Rectal smooth muscle tissue (tissue), 1 donor: ENCODE results near the gene GPR161.
"Not testable (repeated sequence)": the region's sequence is repeated elsewhere in the genome, so short reads cannot be mapped to it uniquely, and the experiment has no call there.

Experiments used
- H3K27ac ChIP-seq: one replicate; pipeline ENCODE4 v1.7.0; 2013; ENCODE audit warnings: low read depth, low read length, inconsistent platforms
- H3K27me3 ChIP-seq: one replicate; pipeline ENCODE4 v1.7.0; 2013; ENCODE audit warnings: low read length; ENCODE audit not compliant: control insufficient read depth, insufficient read depth
- H3K36me3 ChIP-seq: one replicate; pipeline ENCODE4 v1.7.0; 2013; ENCODE audit warnings: low read length; ENCODE audit not compliant: control insufficient read depth, insufficient read depth
- H3K4me1 ChIP-seq: one replicate; pipeline ENCODE4 v1.7.0; 2013; ENCODE audit warnings: low read length; ENCODE audit not compliant: control insufficient read depth, insufficient read depth
- H3K4me3 ChIP-seq: one replicate; pipeline ENCODE4 v1.7.0; 2013; ENCODE audit warnings: low read length
- H3K9ac ChIP-seq: one replicate; pipeline ENCODE4 v1.7.0; 2013; ENCODE audit warnings: low read length

GPR161 gene

DNA sequence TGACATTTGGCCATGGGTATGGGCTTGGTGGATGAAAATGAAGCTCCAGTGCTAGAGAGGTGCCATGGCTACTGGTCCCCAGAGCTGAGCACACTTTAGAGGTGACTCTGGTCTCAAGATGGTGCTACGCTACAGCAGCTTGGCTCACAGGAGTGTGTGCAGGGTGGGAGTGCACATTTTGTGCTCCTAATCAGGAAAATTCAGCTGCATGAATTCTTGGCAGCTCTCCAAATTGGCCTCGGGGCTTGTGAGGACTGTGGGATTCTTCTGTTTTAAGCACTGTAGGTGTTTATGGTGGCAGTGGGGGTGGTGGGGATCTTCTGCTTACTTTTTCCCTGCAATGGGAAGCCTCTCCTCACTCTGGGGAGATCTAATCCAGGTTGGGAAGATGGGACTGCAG, 24.7 kb upstream of the GPR161 start:
- Histone ChIP-seq H3K36me3 (no peaks in the 10 kb centered on the region), H3K27ac (no peak overlapping the region), H3K27me3 (no peaks in the 10 kb centered on the region), H3K4me3 (no peak overlapping the region), H3K4me1 (no peaks in the 10 kb centered on the region), H3K9ac (no peak overlapping the region)

GRCh38 chr1:168159979-168160378, 23.2 kb upstream of the GPR161 start:
- no peaks in the 10 kb centered on the region for H3K4me1 ChIP-seq
- no peak overlapping the region for H3K27ac ChIP-seq
- H3K4me3 ChIP-seq = no peak overlapping the region
- no peaks in the 10 kb centered on the region for H3K27me3 ChIP-seq
- H3K36me3 ChIP-seq = no peaks in the 10 kb centered on the region
- H3K9ac ChIP-seq = no peak overlapping the region

DNA sequence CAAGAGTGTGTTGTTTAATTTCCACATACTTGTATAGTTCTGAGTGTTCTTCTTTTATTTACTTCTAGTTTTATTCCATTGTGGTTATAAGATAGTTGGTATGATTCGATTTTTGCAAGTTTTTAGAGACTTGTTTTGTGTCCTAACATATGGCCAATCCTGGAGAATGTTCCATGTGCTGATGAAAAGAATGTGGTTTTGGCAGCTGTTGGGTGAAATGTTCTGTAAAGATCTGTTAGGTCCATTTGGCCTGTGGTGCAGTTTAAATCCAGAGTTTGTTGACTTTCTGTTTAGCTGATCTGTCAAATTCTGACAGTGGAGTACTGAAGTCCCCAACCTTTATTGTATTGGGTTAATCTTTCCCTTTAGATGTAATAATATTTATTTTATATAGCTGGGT, 22.5 kb upstream of the GPR161 start:
- H3K4me1 ChIP-seq = no peaks in the 10 kb centered on the region
- no peak overlapping the region for H3K4me3 ChIP-seq
- no peaks in the 10 kb centered on the region for H3K27me3 ChIP-seq
- H3K36me3 ChIP-seq = no peaks in the 10 kb centered on the region
- no peak overlapping the region for H3K27ac ChIP-seq
- H3K9ac ChIP-seq = no peak overlapping the region

DNA sequence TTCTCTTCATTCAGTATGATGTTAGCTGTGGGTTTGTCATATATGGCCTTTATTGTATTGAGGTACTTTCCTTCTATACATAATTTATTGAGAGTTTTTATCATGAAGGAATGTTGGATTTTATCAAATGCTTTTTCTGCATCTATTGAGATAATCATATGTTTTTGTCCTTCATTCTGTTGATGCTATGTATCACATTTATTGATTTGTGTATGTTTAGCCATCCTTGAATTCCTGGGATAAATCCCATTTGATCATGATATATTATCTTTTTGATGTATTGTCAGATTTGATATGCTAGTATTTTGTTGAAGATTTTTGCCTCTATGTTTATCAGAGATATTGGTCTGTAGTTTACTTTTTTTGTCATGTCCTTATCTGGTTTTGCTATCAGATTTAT, 20.9 kb upstream of the GPR161 start:
- H3K27me3 ChIP-seq = no peaks in the 10 kb centered on the region
- H3K36me3 ChIP-seq = no peaks in the 10 kb centered on the region
- H3K4me1 ChIP-seq = no peaks in the 10 kb centered on the region
- no peak overlapping the region for H3K9ac ChIP-seq
- no peak overlapping the region for H3K4me3 ChIP-seq
- no peak overlapping the region for H3K27ac ChIP-seq

GRCh38 chr1:168155910-168156309, 19.2 kb upstream of the GPR161 start:
- Histone ChIP-seq H3K4me3 (no peak overlapping the region), H3K36me3 (no peaks in the 10 kb centered on the region)

DNA sequence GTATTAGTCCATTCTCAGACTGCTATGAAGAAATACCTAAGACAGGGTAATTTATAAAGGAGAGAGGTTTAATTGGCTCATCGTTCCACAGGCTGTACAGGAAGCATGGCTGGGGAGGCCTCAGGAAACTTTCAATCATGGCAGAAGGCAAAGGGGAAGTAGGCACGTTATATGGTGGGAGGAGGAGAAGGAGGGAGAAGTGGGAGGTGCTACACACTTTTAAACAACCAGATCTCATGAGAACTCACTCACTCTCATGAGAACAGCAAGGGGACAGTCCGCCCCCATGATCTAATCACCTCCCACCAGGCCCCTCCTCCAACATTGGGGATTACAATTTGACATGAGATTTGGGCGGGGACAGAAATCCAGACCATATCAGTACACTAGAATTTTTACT, 18.0 kb upstream of the GPR161 start:
- H3K27ac ChIP-seq, H3K4me3 ChIP-seq, H3K9ac ChIP-seq, H3K36me3 ChIP-seq, H3K27me3 ChIP-seq, H3K4me1 ChIP-seq: not testable (repeated sequence)

More at GRCh38 chr1:168155910-168156309, 19.2 kb upstream of the GPR161 start:
- no peak overlapping the region for H3K27ac ChIP-seq
- H3K4me1 ChIP-seq = no peaks in the 10 kb centered on the region
- H3K27me3 ChIP-seq = no peaks in the 10 kb centered on the region
- H3K9ac ChIP-seq = no peak overlapping the region

DNA sequence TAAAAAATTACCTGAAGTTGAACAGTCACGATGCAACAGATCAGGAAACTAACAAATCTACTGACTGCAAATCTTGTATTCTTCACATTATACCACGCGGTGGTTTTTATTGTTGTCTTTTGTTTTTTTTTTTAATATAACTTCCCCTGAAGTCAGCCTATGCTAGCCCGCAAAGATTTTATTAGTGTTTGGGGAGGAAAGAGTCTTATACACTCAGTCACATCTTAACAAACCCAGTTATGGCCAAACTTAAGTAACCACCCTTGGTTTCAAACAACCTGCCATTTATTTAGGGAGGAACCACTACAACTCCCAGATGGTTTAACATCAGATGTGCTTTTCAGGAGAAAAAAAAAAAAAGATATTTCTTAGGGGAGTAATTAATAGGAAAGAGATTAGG, 15.2 kb upstream of the GPR161 start:
- Histone ChIP-seq H3K36me3 (no peaks in the 10 kb centered on the region), H3K27me3 (no peaks in the 10 kb centered on the region)

GRCh38 chr1:168150283-168150682, 13.6 kb upstream of the GPR161 start:
- Histone ChIP-seq H3K4me1 (peaks cover 2% of the 10 kb centered on the region), H3K4me3 (no peak overlapping the region), H3K36me3 (no peaks in the 10 kb centered on the region), H3K9ac (no peak overlapping the region), H3K27me3 (no peaks in the 10 kb centered on the region), H3K27ac (no peak overlapping the region)

More for the DNA sequence above, 15.2 kb upstream of the GPR161 start:
- no peak overlapping the region for H3K4me3 ChIP-seq
- no peak overlapping the region for H3K9ac ChIP-seq
- no peak overlapping the region for H3K27ac ChIP-seq
- peaks cover 2% of the 10 kb centered on the region for H3K4me1 ChIP-seq

DNA sequence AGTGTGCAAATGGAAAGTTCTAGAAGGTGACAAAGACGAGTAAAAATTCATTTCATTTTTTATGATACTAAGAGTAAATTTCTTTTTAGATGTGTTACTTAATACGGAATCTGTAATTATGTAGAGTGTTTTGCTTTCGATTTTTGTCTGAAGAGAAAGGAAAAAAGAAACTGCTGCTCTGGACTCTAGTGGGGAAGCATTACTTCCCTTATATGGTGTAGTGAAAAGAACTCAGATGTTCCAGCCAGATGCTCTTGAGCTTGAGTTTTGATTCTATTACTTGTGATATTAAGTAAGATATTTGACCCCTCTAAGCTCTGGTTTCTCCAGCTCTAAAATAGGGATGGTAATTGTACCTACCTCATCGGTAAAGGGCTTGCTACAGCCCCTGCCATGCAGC, 12.2 kb upstream of the GPR161 start:
- Histone ChIP-seq H3K4me1 (peaks cover 2% of the 10 kb centered on the region), H3K27me3 (no peaks in the 10 kb centered on the region), H3K4me3 (peak overlapping the region; percentile 7), H3K9ac (no peak overlapping the region), H3K27ac (peak overlapping the region; percentile 52), H3K36me3 (no peaks in the 10 kb centered on the region)

DNA sequence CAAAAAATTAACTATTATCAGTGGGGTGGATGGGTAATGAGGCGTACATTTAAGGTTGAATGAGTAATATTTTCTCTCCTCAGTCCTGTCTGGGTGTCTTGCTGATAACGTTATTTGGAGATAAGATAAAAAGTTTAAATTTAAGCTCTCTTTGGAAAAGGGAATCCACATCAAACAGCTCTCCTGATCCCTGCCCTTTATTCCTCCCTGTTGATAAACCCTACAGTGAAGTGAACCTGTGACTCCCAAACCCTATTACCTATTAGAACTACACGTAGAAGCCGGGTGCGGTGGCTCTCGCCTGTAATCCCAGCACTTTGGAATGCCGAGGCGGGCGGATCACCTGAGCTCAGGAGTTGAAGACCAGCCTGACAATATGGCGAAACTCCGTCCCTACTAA, 9.9 kb upstream of the GPR161 start:
- no peak overlapping the region for H3K27ac ChIP-seq
- H3K9ac ChIP-seq = no peak overlapping the region

GRCh38 chr1:168146160-168146539, 9.4 kb upstream of the GPR161 start:
- H3K27me3 ChIP-seq = no peaks in the 10 kb centered on the region
- no peak overlapping the region for H3K27ac ChIP-seq
- peaks cover 2% of the 10 kb centered on the region for H3K4me1 ChIP-seq
- H3K9ac ChIP-seq = no peak overlapping the region
- H3K36me3 ChIP-seq = no peaks in the 10 kb centered on the region
- H3K4me3 ChIP-seq = no peak overlapping the region

More for the DNA sequence above, 9.9 kb upstream of the GPR161 start:
- peaks cover 2% of the 10 kb centered on the region for H3K4me1 ChIP-seq
- H3K36me3 ChIP-seq = no peaks in the 10 kb centered on the region
- H3K27me3 ChIP-seq = no peaks in the 10 kb centered on the region
- no peak overlapping the region for H3K4me3 ChIP-seq

GRCh38 chr1:168145184-168146159, 8.7 kb upstream of the GPR161 start:
- no peak overlapping the region for H3K9ac ChIP-seq
- peaks cover 2% of the 10 kb centered on the region for H3K4me1 ChIP-seq
- no peak overlapping the region for H3K27ac ChIP-seq
- no peak overlapping the region for H3K4me3 ChIP-seq
- no peaks in the 10 kb centered on the region for H3K36me3 ChIP-seq
- H3K27me3 ChIP-seq = no peaks in the 10 kb centered on the region

- H3K9ac ChIP-seq = no peak overlapping the region
- H3K27ac ChIP-seq = no peak overlapping the region
- no peaks in the 10 kb centered on the region for H3K27me3 ChIP-seq
- no peak overlapping the region for H3K4me3 ChIP-seq
- H3K4me1 ChIP-seq = no peaks in the 10 kb centered on the region
- H3K36me3 ChIP-seq = no peaks in the 10 kb centered on the region
Measured at GRCh38 chr1:168141871-168142385, 5.2 kb upstream of the GPR161 start.
